AG09319 (cell line): ENCODE measurements around the gene LDB1.

Source experiments
- DNase-seq: peaks from one replicate; pipeline ENCODE4 v3.0.0-alpha.2; 2010; ENCODE audit warnings: low read depth; ENCODE audit errors: extremely low read depth
- TF ChIP-seq, protein P1 (sequence below): IDR thresholded peaks from 2 replicates; pipeline ENCODE4 v1.5.1; 2011; ENCODE audit warnings: low read depth, mild to moderate bottlenecking, inconsistent platforms, low read length, moderate library complexity

LDB1 gene

DNA sequence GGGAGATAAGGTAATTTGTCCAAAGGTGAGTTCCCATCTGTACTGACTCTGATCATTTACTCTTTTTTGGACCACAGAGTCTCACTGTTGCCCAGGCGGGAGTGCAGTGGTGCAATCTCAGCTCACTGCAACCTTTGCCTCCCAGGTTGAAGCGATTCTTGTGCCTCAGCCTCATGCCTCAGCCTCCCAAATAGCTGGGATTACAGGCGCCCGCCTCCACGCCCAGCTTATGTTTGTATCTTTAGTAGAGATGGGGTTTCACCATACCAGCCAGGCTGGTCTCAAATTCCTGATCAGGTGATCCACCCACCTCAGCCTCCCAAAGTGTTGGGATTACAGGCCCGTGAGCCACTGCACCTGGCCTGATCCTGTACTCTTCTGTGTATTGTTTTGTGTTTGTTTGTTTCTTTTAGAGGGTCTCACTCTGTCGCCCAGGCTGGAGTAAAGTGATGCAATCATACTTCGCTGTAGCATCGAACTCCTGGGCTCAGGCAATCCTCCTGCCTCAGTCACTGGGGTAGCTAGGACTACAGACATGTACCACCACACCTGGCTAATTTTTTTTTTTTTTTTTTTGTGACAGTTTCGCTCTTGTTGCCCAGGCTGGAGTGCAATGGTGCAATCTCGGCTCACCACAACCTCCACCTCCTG, 34.4 kb upstream of the LDB1 start:
- TF ChIP-seq, protein P1, sequence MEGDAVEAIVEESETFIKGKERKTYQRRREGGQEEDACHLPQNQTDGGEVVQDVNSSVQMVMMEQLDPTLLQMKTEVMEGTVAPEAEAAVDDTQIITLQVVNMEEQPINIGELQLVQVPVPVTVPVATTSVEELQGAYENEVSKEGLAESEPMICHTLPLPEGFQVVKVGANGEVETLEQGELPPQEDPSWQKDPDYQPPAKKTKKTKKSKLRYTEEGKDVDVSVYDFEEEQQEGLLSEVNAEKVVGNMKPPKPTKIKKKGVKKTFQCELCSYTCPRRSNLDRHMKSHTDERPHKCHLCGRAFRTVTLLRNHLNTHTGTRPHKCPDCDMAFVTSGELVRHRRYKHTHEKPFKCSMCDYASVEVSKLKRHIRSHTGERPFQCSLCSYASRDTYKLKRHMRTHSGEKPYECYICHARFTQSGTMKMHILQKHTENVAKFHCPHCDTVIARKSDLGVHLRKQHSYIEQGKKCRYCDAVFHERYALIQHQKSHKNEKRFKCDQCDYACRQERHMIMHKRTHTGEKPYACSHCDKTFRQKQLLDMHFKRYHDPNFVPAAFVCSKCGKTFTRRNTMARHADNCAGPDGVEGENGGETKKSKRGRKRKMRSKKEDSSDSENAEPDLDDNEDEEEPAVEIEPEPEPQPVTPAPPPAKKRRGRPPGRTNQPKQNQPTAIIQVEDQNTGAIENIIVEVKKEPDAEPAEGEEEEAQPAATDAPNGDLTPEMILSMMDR = no peak
- DNase-seq = no peak

DNA sequence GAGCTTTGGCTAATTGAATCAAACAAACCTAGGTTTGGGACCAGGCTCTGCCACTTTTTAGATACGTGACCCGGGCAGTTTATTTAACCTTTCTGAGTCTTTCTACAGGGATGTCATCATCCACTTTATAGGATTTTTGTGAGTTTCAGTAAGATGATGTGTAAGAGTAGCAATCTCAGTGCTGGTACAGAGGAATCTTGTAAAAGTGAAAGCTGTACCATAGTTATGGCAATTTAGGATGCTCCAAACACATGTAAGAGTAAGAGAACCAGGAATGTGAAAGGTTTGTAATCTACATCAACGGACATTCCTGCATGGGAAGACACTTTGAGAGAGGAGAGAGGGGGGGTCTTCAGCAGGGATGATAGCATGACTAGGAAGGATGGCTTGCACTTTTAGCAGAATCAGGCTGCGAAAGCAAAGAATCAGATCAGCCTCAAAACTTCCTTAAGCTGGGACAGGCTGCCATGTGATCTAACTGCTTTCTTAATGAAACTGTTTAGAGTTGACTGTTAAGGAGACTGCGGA, 33.0 kb upstream of the LDB1 start:
- TF ChIP-seq, protein P1 = no peak
- no peak for DNase-seq

DNA sequence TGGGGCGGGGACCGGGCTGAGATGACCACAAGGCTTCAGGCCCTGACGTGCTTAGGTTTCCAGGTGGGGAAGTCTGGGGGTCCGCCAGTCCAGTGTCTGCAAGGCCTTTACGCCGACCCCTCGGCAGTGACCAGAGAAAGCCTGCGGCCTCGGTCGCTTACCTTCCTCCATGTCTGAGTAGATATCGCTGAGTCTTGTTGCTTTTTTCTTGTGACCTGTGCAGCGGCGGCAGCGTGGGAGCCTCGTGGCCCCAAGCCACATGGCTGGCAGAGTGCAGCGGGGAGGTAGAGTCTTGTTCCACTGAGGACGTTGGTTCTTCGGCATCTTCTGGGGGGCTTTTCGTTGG, 32.4 kb upstream of the LDB1 start:
- TF ChIP-seq, protein P1 = no peak
- no peak for DNase-seq

DNA sequence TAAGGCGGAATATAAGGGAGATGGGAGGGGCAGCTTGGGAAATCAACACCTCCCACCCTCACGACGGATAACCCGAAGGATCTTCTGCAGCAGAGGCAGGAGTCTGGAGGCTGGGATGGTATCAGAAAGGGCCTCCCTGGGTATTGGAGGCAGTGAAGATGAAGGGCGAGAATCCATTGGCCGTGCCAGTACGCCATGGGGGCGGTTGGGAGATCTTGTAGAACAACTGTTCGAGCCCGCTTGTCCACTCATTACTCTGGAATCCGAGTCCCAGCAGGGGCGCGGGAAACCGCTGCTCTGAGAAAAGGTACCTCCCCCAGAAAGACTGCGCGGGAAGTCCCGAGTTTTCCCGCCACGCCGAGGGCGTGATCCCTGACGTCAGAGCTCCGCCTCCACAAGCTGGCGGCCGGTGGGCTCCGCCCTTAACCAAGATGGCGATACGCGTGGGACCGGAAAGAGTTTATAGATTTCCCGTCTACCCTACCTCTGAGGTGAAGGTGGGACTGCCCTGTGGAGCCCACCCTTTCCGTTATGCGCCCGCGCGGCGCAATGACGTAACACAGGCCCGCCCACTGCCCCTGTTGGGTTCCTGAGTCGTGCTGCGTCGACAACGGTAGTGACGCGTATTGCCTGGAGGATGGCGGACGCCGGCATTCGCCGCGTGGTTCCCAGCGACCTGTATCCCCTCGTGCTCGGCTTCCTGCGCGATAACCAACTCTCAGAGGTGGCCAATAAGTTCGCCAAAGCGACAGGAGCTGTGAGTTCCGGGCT, 31.8 kb upstream of the LDB1 start, which contains the start of gene NOLC1:
TSS of gene NOLC1 (plus strand) at position 616 of the 771 bp plus-strand sequence. CDS start at position 638, 22 bp downstream.
- TF ChIP-seq, protein P1 = no peak
- peak; percentile 97 for DNase-seq

DNA sequence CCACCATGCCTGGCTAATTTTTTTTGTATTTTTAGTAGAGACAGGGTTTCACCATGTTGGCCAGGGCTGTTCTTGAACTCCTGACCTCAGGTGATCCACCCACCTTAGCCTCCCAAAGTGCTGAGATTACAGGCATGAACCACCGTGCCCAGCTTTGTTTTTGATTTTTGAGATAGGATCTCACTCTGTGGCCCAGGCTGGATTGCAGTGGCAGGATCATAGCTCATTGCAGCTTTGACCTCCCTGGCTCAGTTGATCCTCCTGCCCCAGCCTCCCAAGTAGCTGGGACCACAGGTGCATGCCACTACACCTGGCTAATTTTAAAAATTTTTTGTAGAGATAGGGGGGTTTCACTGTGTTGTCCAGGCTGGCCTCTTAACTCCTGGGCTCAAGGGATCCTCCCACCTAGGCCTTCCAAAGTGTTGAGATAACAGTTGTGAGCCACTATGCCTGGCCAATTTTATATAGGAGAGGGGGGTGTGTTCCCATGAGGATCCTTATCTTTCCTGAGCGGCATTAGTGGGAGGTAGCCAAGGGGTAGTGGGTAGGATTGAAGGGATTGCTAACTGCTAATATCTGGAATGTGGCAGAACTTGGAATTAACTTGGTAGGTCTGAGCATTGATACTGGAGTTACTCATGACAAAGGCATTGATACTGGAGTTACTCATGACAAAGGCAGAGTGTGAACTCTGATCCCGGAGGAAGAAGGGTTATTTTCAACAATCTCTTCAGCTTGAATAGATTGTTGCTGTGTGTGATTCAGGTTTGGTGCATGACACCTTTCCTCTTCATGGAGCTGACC, 31.0 kb upstream of the LDB1 start:
- DNase-seq = no peak
- TF ChIP-seq, protein P1 = no peak

DNA sequence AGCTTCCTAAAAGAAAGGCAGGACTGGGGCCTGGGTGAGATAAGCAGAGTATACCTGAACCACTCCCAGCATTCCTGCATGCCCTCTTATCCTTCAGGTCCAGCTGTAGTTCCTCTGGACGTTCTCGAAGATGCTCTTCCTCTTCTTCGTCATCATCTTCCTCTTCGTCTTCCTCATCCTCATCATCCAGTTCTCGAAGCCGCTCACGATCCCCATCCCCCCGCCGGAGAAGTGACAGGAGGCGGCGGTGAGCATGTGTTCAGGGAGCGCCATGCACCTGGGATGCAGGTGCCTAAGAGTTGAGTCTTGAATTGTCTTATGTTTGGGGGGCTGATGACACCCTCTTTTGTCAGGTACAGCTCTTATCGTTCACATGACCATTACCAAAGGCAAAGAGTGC, 28.1 kb upstream of the LDB1 start:
- TF ChIP-seq, protein P1 = no peak
- DNase-seq = no peak
